ENCODE data around the gene SELENOO. TPM values are rescaled to one million over a fixed set of nuclear protein-coding genes. Genes with fewer than 3 reads are reported as not detected.

Gene SELENOO
- total and polyA plus RNA-seq, 3 donors from 2014 or later, result 20.8 to 66.8 (median 57.9) TPM

- Histone ChIP-seq H3K4me3 (no peak overlapping the region), H3K27me3 (no peaks in the 10 kb centered on the region), H3K27ac (no peak overlapping the region), H3K36me3 (ENCODE audit: low read depth, missing control alignments) (no peaks in the 10 kb centered on the region), H3K4me1 (no peaks in the 10 kb centered on the region), H3K9me3 (no peaks in the 10 kb centered on the region)
- 89 to 90% methylated on average over 10 to 19 of the region's 19 CpGs for WGBS, 2 donors
- intact Hi-C loops (cut with DNase I; ENCODE audit: low total_unique reads), result no loop called here
- TF ChIP-seq CTCF (IDR thresholded peaks at IDR 0.05), result no peak
- no peak for TF ChIP-seq POLR2A (IDR thresholded peaks at IDR 0.05)
- DNase-seq, result no peak
Observed at GRCh38 chr22:50221410-50222300, 20.8 kb downstream of the SELENOO start.

- no peaks in the 10 kb centered on the region for H3K9me3 ChIP-seq
- H3K27me3 ChIP-seq, result no peaks in the 10 kb centered on the region
- no peaks in the 10 kb centered on the region for H3K36me3 ChIP-seq (ENCODE audit: low read depth, missing control alignments)
- intact Hi-C loops (cut with DNase I; ENCODE audit: low total_unique reads), result no loop called here
- DNase-seq, result no peak
- WGBS, 2 donors, result 85 to 88% methylated on average over 6 to 8 of the region's 8 CpGs
- H3K27ac ChIP-seq, result no peak overlapping the region
- no peaks in the 10 kb centered on the region for H3K4me1 ChIP-seq
- no peak overlapping the region for H3K4me3 ChIP-seq
- TF ChIP-seq CTCF (IDR thresholded peaks at IDR 0.05), result no peak
- TF ChIP-seq POLR2A (IDR thresholded peaks at IDR 0.05), result no peak
Observed at GRCh38 chr22:50222508-50222907, 21.7 kb downstream of the SELENOO start.

GRCh38 chr22:50224071-50224470 lies 23.3 kb downstream of the SELENOO start:
- 88 to 90% methylated on average over 16 of the region's 16 CpGs for WGBS, 2 donors
- no peak for TF ChIP-seq CTCF (IDR thresholded peaks at IDR 0.05)
- no peak for TF ChIP-seq POLR2A (IDR thresholded peaks at IDR 0.05)
- H3K4me3 ChIP-seq, result no peak overlapping the region
- no peaks in the 10 kb centered on the region for H3K9me3 ChIP-seq
- DNase-seq, result no peak
- intact Hi-C loops (cut with DNase I; ENCODE audit: low total_unique reads), result no loop called here
- no peaks in the 10 kb centered on the region for H3K27me3 ChIP-seq
- no peaks in the 10 kb centered on the region for H3K4me1 ChIP-seq
- H3K36me3 ChIP-seq (ENCODE audit: low read depth, missing control alignments), result no peaks in the 10 kb centered on the region
- H3K27ac ChIP-seq, result no peak overlapping the region

- H3K9me3 ChIP-seq, result no peaks in the 10 kb centered on the region
- no peak for TF ChIP-seq POLR2A (IDR thresholded peaks at IDR 0.05)
- intact Hi-C loops (cut with DNase I; ENCODE audit: low total_unique reads), result no loop called here
- no peak overlapping the region for H3K27ac ChIP-seq
- H3K4me3 ChIP-seq, result no peak overlapping the region
- no peaks in the 10 kb centered on the region for H3K4me1 ChIP-seq
- no peaks in the 10 kb centered on the region for H3K36me3 ChIP-seq (ENCODE audit: low read depth, missing control alignments)
- 82 to 94% methylated on average over 13 to 24 of the region's 24 CpGs for WGBS, 2 donors
- no peaks in the 10 kb centered on the region for H3K27me3 ChIP-seq
- no peak for DNase-seq
Observed at GRCh38 chr22:50225200-50225969, 24.6 kb downstream of the SELENOO start.
